GM19455 (cell line): ENCODE results near the gene PRM3.
A peak's percentile ranks its signal among the peaks of the same experiment; 100 is the strongest.

ENCODE experiments used
- ATAC-seq: cut with Tn5 transposase; IDR thresholded peaks from one replicate; pipeline ENCODE4 v1.9.1; 2021; ENCODE audit not compliant: unreplicated experiment

The PRM3 gene

GRCh38 chr16:11248133-11248532, 25.3 kb downstream of the PRM3 start:
- no peak for ATAC-seq

DNA sequence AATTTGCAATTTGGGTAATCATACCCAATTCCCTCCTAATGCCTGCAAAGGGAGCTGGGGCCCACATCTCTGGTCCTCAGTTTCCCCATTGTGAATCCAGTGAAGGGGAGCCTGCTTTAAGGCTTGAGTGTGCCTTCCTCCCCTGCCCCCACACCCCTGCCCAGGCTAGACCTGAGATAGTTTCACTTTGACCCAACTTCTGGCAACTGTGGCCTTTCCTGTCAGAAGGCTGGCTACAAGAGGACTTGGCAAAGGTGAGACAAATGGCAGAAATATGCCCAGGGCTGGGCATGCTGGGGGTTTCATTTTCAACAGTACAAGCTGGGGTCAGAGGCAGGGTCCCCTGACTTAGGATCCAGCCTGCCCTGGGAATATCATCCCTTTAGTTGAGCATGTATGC, 27.4 kb downstream of the PRM3 start:
- ATAC-seq = no peak

DNA sequence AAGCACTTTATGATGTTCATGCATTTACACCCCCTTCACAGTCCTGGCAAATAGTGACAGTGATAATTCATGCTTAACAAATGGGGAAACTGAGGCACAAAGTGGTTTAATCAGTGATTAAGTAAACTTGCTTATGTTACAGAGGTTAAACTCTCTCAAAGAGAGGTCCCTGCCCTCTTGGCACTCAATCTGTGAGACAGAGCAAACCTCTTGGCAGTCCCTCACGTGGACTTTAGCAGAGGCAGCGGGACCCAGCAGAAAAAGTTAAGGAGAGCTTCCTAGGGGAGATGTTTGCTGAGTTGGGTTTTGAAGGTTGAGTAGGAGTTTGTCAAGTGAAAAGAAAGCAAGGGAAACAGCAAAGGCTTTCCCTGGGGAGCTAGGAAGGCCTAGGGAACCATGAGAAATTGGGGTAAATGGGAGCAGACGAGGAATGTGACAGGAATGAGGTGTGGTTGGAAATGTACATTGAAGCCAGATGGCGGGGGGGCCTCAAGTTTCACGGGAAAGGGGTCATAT, 28.1 kb downstream of the PRM3 start:
- no peak for ATAC-seq

DNA sequence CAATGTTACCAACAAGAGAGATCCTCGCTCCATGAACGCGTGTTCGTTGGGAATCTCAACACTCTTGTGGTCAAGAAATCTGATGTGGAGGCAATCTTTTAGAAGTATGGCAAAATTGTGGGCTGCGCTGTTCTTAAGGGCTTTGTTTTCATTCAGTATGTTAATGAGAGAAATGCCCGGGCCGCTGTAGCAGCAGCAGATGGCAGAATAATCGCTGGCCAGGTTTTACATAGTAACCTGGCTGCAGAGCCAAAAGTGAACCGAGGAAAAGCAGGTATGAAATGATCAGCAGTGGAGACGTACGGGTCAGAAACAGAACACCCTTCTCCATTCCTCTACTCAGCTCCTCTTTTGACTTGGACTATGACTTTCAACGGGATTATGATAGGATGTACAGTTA, 30.8 kb downstream of the PRM3 start:
- no peak for ATAC-seq

DNA sequence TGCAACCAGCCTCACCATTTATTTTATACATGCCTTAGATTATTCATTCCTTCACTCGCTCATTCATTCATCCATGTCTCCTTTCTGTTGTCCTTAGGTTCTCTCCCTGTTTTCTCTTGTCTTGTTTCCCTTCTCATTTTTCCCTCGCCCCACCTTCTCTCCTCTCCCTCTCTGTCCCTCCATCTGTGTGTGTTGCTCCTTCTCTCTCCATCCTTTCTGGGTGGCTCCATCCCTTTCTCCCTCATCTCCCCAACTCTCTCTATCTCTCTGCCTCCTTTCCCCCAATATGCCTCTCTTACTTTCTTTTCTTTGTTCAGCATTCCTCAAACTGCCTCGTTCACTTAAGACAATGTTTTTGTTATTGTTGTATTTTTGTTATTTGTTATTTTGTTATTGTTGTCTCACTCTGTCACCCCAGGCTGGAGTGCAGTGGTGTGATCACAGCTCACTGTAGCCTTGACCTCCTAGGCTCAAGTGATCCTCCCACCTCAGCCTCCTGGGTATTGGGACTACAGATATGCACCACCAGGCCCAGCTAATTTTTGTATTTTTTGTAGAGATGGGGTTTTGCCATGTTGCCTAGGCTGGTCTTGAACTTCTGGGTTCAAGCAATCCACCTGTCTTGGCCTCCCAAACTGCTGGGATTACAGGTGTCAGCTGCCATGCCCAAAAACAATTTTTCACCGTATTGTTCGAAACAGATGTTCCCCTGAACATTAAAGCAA, 31.8 kb downstream of the PRM3 start:
- ATAC-seq = no peak

GRCh38 chr16:11240636-11241473, 32.6 kb downstream of the PRM3 start:
- no peak for ATAC-seq

- ATAC-seq = no peak
Observed at GRCh38 chr16:11239644-11240632, 33.5 kb downstream of the PRM3 start.

DNA sequence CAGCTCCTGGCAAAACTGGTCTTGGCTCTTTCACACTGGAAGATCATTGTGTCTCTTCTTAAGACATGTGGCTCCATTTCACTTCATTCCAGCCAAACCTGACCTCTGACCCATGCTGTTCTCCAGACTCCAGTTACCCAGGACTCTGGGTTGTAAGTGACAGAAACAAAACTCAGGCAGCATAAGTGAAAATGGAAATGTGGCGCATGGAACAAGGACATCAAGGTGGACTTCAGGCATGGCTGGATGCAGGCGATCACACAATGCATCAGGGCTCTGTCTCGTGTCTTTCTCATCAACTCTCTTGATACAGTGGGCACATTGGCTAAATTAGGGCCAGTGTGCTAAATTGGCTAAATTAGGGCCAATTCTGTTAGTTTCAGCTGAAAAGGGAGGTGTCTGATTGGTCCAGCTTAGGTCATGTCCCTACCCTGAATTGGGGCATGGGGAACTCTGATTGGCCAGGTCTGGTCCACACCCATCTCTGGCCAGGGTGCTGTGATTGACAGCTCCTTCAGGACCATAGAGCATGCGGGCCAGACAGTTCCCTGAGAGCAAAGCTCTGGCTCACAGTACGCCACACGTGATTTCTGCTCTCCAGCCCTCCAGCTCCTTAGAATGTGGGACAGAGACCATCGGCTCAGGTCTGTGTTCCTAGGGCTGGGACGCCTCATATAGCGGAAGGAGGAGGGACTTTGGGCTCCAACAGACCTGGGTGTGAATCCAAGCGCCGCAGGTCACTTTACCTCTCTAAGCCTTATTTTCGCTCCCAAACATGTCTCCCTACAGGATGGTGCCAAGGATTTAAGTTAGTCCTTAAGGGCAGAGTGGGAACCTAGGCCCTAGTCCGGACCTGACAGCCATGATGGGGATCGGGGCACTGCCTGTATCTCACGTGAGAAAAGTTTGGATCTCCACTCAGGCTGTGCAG, 34.9 kb downstream of the PRM3 start:
- no peak for ATAC-seq

GRCh38 chr16:11236461-11237254, 36.8 kb downstream of the PRM3 start:
- ATAC-seq = no peak

DNA sequence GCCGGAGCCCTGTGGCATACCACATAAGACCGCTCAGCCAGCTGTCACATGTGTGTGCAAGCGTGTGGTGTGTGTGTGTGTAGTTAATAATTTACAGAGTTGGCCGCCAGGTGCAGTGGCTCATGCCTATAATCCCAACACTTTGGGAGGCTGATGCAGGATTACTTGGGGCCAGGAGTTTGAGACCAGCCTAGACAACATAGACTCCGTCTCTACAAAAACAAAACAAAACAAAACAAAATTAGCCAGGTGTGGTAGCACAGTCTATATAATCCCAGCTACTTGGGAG, 37.8 kb downstream of the PRM3 start:
- no peak for ATAC-seq

GRCh38 chr16:11234884-11235702, 38.3 kb downstream of the PRM3 start:
- no peak for ATAC-seq

GRCh38 chr16:11233727-11234376, 39.6 kb downstream of the PRM3 start:
- ATAC-seq = no peak

DNA sequence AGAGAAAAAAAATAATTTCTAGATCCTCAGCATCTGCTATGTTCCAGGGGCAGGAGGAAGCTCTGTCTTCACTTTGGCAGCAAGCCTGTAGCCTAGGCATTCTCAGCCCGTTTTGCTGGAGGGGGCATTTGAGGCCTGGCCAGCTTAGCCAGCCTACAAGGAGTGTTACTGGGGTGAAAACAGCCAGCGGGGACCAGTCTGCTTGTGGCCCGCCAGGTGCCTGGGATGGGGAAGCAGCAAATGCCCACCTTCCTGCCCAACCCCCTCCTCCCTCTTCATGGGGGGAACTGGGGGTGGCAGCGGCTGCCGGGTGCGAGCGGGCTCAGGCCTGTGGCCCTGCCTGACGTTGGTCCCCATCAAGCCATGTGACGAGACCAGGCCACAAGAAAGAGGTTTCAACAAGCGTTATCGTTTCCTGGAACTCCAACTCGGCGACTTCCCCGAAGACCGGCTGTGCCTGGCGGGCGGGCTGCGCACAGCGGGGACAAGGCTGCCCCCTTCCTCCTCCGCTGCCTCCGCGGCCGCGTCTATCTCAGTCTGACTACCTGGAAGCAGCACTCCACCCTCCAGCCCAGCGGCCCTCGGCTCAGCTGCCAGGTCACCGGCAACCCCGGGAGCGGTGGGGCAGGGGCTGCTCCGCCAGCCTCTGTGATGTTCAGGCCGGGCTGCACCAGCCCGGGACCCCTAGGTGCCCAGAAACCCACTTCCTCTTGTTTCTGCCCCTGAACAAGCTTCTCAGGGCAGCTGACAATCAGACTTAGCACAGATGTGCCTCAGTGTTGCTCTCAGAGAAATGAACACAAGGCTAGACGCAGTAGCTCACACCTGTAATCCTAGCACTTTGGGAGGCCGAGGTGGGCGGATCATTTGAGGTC, 40.3 kb downstream of the PRM3 start:
- ATAC-seq = peak; percentile 70

- no peak for ATAC-seq
Observed at GRCh38 chr16:11232302-11232851, 41.1 kb downstream of the PRM3 start.

DNA sequence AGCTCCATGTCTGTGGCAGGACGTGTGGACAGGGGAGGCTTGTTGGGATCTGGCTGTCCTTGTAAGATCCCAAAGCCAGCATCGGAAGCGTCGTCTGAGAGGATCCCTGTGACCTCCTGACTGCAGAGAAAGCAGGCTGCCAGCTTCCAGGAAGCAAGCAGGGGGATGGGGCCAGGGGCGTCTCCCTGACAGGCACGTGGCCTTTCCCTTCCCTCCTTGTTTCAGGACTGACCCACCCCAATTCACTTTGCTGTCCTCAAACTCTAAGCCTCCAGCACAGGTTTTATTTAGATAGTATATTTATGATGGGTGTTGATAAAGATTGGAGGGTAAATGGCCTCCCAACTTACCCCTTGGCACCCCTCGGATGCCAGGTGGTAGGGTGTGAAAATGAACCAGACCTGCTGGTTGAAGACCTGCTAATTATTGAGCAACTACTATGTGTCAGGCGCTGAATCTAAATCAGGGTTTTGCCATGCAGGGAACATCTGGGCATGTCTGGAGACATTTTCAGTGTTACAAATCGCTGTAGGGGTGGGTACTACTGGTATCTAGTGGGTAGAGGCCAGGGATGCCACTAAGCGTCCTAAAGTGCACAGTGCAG, 42.0 kb downstream of the PRM3 start:
- ATAC-seq = no peak

DNA sequence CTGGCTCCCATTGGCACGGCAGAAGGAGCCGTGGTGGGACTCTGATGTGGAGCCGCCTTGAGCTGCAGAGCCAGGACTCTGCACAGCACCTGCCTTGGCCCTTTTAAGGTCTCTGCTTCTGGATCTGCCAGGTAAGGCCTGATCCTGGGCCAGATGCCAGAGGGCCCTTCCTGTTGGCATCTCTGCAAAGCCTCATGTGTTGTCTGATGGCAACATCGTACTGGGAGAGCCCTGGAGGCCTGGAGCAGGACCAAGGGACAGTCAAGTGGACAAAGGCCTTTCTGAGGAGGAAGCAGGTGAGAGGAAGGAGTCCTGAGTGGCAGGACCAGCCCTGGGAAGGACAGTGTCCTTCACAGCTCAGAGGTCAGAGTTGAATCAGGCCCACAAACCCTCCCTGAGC, 43.5 kb downstream of the PRM3 start:
- no peak for ATAC-seq
